Spleen (tissue), 11 donors: ENCODE data around the gene MSRB2. TPM values are rescaled to one million over a fixed set of nuclear protein-coding genes. Genes with fewer than 3 reads are reported as not detected.

Experiments used
- DNase-seq: peaks from one replicate; pipeline ENCODE4 v3.0.0-alpha.2; 2020
- H3K27ac ChIP-seq, 8 donors: fragments of 200-600 bp; sonication (generic) in 7 of 8; 1 replicate in 4 of 8; 2 replicates in 4 of 8; pipeline versions ENCODE4 v1.5.0 to v1.8.0; 2016 to 2021; ENCODE audit warnings: inconsistent platforms in 4 of 8, mild to moderate bottlenecking in 4 of 8, moderate library complexity in 1 of 8
- H3K27me3 ChIP-seq, 7 donors: fragments of 200-600 bp; sonication (generic) in 6 of 7; replicated peaks in 1 of 7; 1 replicate in 4 of 7; 2 replicates in 3 of 7; pipeline versions ENCODE4 v1.5.0 to v1.8.0; 2016 to 2021; ENCODE audit warnings: inconsistent platforms in 3 of 7, mild to moderate bottlenecking in 1 of 7
- H3K36me3 ChIP-seq, 6 donors: fragments of 200-600 bp; sonication (generic) in 5 of 6; 1 replicate in 4 of 6; 2 replicates in 2 of 6; pipeline versions ENCODE4 v1.5.0 to v1.8.0; 2016 to 2021; ENCODE audit warnings: inconsistent platforms in 2 of 6
- H3K4me1 ChIP-seq, 6 donors: fragments of 200-600 bp; sonication (generic) in 5 of 6; 1 replicate in 3 of 6; 2 replicates in 3 of 6; pipeline versions ENCODE4 v1.5.0 to v1.8.0; 2016 to 2021; ENCODE audit warnings: inconsistent platforms in 3 of 6
- H3K4me3 ChIP-seq, 8 donors: fragments of 200-600 bp; sonication (generic) in 7 of 8; 1 replicate in 4 of 8; 2 replicates in 4 of 8; pipeline versions ENCODE4 v1.5.0 to v1.8.0; 2016 to 2021; ENCODE audit warnings: inconsistent platforms in 4 of 8, mild to moderate bottlenecking in 4 of 8, moderate library complexity in 2 of 8
- H3K9me3 ChIP-seq, 8 donors: fragments of 200-600 bp; sonication (generic) in 7 of 8; 1 replicate in 4 of 8; 2 replicates in 4 of 8; pipeline versions ENCODE4 v1.5.0 to v1.8.0; 2016 to 2021; ENCODE audit warnings: inconsistent platforms in 4 of 8
- CTCF ChIP-seq, 11 experiments: fragments of 200-600 bp in 7 of 11; fragments of 450-650 bp in 4 of 11; sonication (generic) in 4 of 11; IDR thresholded peaks in 8 of 11; conservative IDR thresholded peaks in 3 of 11; 1 replicate in 7 of 11; 2 replicates in 4 of 11; pipeline versions ENCODE4 v1.4.0 to v1.8.0; 2016 to 2021; ENCODE audit warnings: antibody characterized with exemption in 11 of 11, inconsistent platforms in 4 of 11, mild to moderate bottlenecking in 1 of 11
- POLR2A ChIP-seq, 3 donors: fragments of 450-650 bp; IDR thresholded peaks; one replicate each; pipeline ENCODE4 v1.5.1; 2017; ENCODE audit warnings: antibody characterized with exemption in 3 of 3, mild to moderate bottlenecking in 1 of 3
- POLR2AphosphoS5 ChIP-seq, 3 donors: sonication (generic); formaldehyde crosslinking; IDR thresholded peaks; one replicate each; pipeline ENCODE4 v1.5.1; 2017; ENCODE audit warnings: antibody characterized with exemption in 3 of 3
- WGBS, 5 donors: extraction: QIAGEN DNeasy Blood & Tissue Kit in 3 of 5; methylation state at CpG; one replicate each; pipeline versions ENCODE4 v1.1.5 to v1.1.7; 2013 to 2018; 5-methylcytosine and 5-hydroxymethylcytosine counted together
- intact Hi-C: fragments of 100-400 bp; cut with DNase I; formaldehyde crosslinking; loops from one replicate; pipeline ENCODE4 v1.15.0; 2023; ENCODE audit warnings: low total_unique reads
- polyA plus RNA-seq, 3 donors: library from polyadenylated mRNA; stranded (reverse); fragments of 200-250 nt; gene quantifications; one replicate each; pipeline ENCODE4 v1.2.1, GENCODE V29; 2013
- total RNA-seq, 7 donors: library from RNA; depleted of rRNA in 3 of 7; stranded (reverse); fragments of >200 nt in 3 of 7; fragmentation: NEBNext Ultra II Directional in 4 of 7; extraction: Animal tissue kit (Norgen Biotek cat#: 25700) in 4 of 7; gene quantifications; one replicate each; pipeline versions ENCODE4 v1.1.0 to v1.2.1, GENCODE V29; 2016 to 2021
- donor health status: healthy with polysubstance abuse.
- donor health status: DM: no; HTN: no; CAD: no; lungs with moderate emphysema.
- donor health status: DM: no; HTN: no; CAD: no.
- donor health status: Bipolar disorder and iron deficiency.
- donor health status: healthy.
- donor health status: DM: no; HTN: no; CAD: no.
- donor health status: DM: yes; HTN: yes; CAD: no.

The MSRB2 gene
- total and polyA plus RNA-seq, 10 donors = 12.2 to 29.4 (median 14.4) TPM

GRCh38 chr10:23099079-23099478, 3.7 kb downstream of the MSRB2 start:
- no peak for DNase-seq
- peaks cover 4 to 46% (median 16%) of the 10 kb centered on the region in 6 donors for H3K4me1 ChIP-seq
- TF ChIP-seq CTCF (IDR thresholded peaks at IDR 0.05 in 8 of 11, conservative IDR thresholded peaks at IDR 0.05 in 3 of 11) = no peak
- TF ChIP-seq POLR2AphosphoS5 (IDR thresholded peaks at IDR 0.05) = no peak
- TF ChIP-seq POLR2A (IDR thresholded peaks at IDR 0.05) = no peak
- WGBS, 5 donors = 89 to 97% (median 94%) methylated on average over 3 of the region's 3 CpGs
- peaks cover 0 to 9% (median 0%) of the 10 kb centered on the region in 6 donors for H3K36me3 ChIP-seq
- H3K27me3 ChIP-seq = no peaks in the 10 kb centered on the region
- intact Hi-C loops = no loop called here
- H3K9me3 ChIP-seq = peaks cover 0 to 6% (median 0%) of the 10 kb centered on the region in 8 donors
- no peak overlapping the region for H3K4me3 ChIP-seq
- no peak overlapping the region for H3K27ac ChIP-seq

GRCh38 chr10:23099816-23100215, 4.4 kb downstream of the MSRB2 start:
- Histone ChIP-seq H3K4me1 (peaks cover 4 to 42% (median 16%) of the 10 kb centered on the region in 6 donors), H3K36me3 (peaks cover 0 to 16% (median 6%) of the 10 kb centered on the region in 6 donors), H3K27me3 (no peaks in the 10 kb centered on the region), H3K9me3 (peaks cover 0 to 6% (median 0%) of the 10 kb centered on the region in 8 donors), H3K27ac (peak overlapping the region in 5 of 8 donors; percentile 22 to 71 (median 50)), H3K4me3 (no peak overlapping the region)
- intact Hi-C loops = no loop called here
- 77 to 93% (median 83%) methylated on average over 2 of the region's 2 CpGs for WGBS, 5 donors
- TF ChIP-seq CTCF (IDR thresholded peaks at IDR 0.05 in 8 of 11, conservative IDR thresholded peaks at IDR 0.05 in 3 of 11) (no peak), POLR2A (IDR thresholded peaks at IDR 0.05) (no peak), POLR2AphosphoS5 (IDR thresholded peaks at IDR 0.05) (no peak)
- no peak for DNase-seq

GRCh38 chr10:23100331-23101030, 5.1 kb downstream of the MSRB2 start:
- Histone ChIP-seq H3K9me3 (peaks cover 0 to 6% (median 0%) of the 10 kb centered on the region in 8 donors), H3K36me3 (peaks cover 0 to 23% (median 11%) of the 10 kb centered on the region in 6 donors), H3K27me3 (no peaks in the 10 kb centered on the region), H3K4me3 (no peak overlapping the region), H3K4me1 (peaks cover 4 to 39% (median 16%) of the 10 kb centered on the region in 6 donors), H3K27ac (peak overlapping the region in 6 of 8 donors; percentile 22 to 71 (median 46))
- WGBS, 5 donors = 49 to 60% (median 57%) methylated on average over 6 of the region's 6 CpGs
- no peak for TF ChIP-seq POLR2AphosphoS5 (IDR thresholded peaks at IDR 0.05)
- no peak for TF ChIP-seq POLR2A (IDR thresholded peaks at IDR 0.05)
- no peak for TF ChIP-seq CTCF (IDR thresholded peaks at IDR 0.05 in 8 of 11, conservative IDR thresholded peaks at IDR 0.05 in 3 of 11)
- intact Hi-C loops = no loop called here
- no peak for DNase-seq

- H3K4me3 ChIP-seq = no peak overlapping the region
- H3K27me3 ChIP-seq = no peaks in the 10 kb centered on the region
- WGBS, 5 donors = 82 to 95% (median 93%) methylated on average over 9 to 10 of the region's 10 CpGs
- H3K4me1 ChIP-seq = no peaks in the 10 kb centered on the region
- TF ChIP-seq POLR2A (IDR thresholded peaks at IDR 0.05) = no peak
- no peak for TF ChIP-seq CTCF (IDR thresholded peaks at IDR 0.05 in 8 of 11, conservative IDR thresholded peaks at IDR 0.05 in 3 of 11)
- no peak for TF ChIP-seq POLR2AphosphoS5 (IDR thresholded peaks at IDR 0.05)
- peaks cover 0 to under 1% (median 0%) of the 10 kb centered on the region in 8 donors for H3K9me3 ChIP-seq
- no peak for DNase-seq
- H3K36me3 ChIP-seq = peaks cover 0 to 80% (median 40%) of the 10 kb centered on the region in 6 donors
- no peak overlapping the region for H3K27ac ChIP-seq
- intact Hi-C loops = no loop called here
Measured at GRCh38 chr10:23106331-23107072, 11.1 kb downstream of the MSRB2 start.
